ENCODE measurements around the gene RBM33. TPM values are rescaled to one million over a fixed set of nuclear protein-coding genes. Genes with fewer than 3 reads are reported as not detected.

Gene RBM33
- total and polyA plus RNA-seq, 2 of the 8 experiments (the other 6 are each of a cell fraction or from before 2014, with no cell fraction given), result 16.5 to 64.6 TPM

DNA sequence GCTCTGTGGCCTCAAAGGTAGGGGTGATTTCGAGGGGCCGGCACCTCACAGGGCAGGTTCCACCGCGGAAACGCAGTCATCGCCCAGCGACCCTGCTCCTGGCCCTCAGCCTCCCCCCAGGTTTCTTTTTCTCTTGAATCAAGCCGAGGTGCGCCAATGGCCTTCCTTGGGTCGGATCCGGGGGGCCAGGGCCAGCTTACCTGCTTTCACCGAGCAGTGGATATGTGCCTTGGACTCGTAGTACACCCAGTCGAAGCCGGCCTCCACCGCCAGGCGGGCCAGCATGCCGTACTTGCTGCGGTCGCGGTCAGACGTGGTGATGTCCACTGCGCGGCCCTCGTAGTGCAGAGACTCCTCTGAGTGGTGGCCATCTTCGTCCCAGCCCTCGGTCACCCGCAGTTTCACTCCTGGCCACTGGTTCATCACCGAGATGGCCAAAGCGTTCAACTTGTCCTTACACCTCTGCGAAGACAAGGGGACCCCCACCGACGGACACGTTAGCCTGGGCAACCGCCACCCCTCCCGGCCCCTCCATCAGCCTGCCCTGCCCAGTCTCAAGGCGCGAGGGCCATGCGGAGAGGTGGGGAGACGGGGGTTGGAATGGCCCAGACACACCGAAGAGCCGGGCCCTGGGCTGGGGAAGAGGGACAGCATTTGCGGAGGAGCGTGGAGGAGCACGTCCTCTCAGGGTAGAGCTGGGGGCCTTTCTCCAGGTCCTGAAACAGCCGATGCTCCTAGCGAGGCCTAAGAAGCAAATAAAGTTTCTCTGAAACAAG, 161.8 kb downstream of the RBM33 start:
- H3K79me2 ChIP-seq (ENCODE audit: control insufficient read depth in 1 of 2, insufficient read depth in 2 of 2, low read length in 2 of 2), result no peaks in the 10 kb centered on the region
- no peak overlapping the region for H3K23ac ChIP-seq (ENCODE audit: insufficient read length)
- no peak overlapping the region for H3K9ac ChIP-seq (replicated peaks in 1 of 4; ENCODE audit: extremely low read depth in 1 of 4, low read depth in 3 of 4, low read length in 3 of 4)
- H3K27me3 ChIP-seq (replicated peaks in 1 of 4; ENCODE audit: control insufficient read depth in 3 of 4, extremely low read depth in 1 of 4, insufficient read depth in 3 of 4, low read length in 3 of 4), result peaks cover 81 to 100% (median 97%) of the 10 kb centered on the region in 4 experiments
- peaks cover 11% of the 10 kb centered on the region; the same call in 1 of the 2 replicates for H3K23me2 ChIP-seq (ENCODE audit: low read depth, low read length)
- FAIRE-seq (no peak), DNase-seq (ENCODE audit: low read depth in 1 of 2, low spot score in 2 of 2) (no peak)
- H4K5ac ChIP-seq (ENCODE audit: insufficient read length, low read depth, low read length), result no peak overlapping the region
- no peak overlapping the region for H2AFZ ChIP-seq (ENCODE audit: low read length)
- H2BK5ac ChIP-seq (ENCODE audit: low read depth, low read length), result no peak overlapping the region; the same call in 1 of the 2 replicates
- H3K4me3 ChIP-seq (ENCODE audit: extremely low read depth in 1 of 4, insufficient read depth in 2 of 4, low read depth in 3 of 4, low read length in 4 of 4), result peak overlapping the region in 3 of 4 experiments; percentile 27 to 56 (median 36); a peak in 5 of 8 replicates
- H3K56ac ChIP-seq (replicated peaks; ENCODE audit: insufficient read length, low read depth, low read length), result no peak overlapping the region
- H2BK20ac ChIP-seq (ENCODE audit: low read length), result 0 out of 2 replicates have a peak overlapping the region, but pooled peaks have one; percentile 32
- peaks cover 8 to 62% (median 41%) of the 10 kb centered on the region in 4 experiments for H3K4me1 ChIP-seq (replicated peaks in 1 of 4; ENCODE audit: control insufficient read depth in 3 of 4, insufficient read depth in 4 of 4, low read length in 3 of 4)
- no peak overlapping the region; the same call in 1 of the 2 replicates for H3K18ac ChIP-seq (ENCODE audit: extremely low read depth, low read length)
- H3K79me1 ChIP-seq (ENCODE audit: low read depth, low read length), result no peaks in the 10 kb centered on the region
- H3K14ac ChIP-seq (ENCODE audit: insufficient read length), result no peak overlapping the region
- H2BK15ac ChIP-seq (ENCODE audit: low read length), result peak overlapping the region; percentile 99
- peaks cover 0 to 9% (median 0%) of the 10 kb centered on the region in 4 experiments; a peak in 2 of 8 replicates for H3K36me3 ChIP-seq (ENCODE audit: control insufficient read depth in 2 of 4, insufficient read depth in 4 of 4, low read length in 3 of 4)
- no peak overlapping the region for H2BK120ac ChIP-seq (replicated peaks; ENCODE audit: low read depth, low read length)
- no peak overlapping the region for H4K91ac ChIP-seq (replicated peaks; ENCODE audit: insufficient read length, low read length)
- 9% methylated on average over 41 of the region's 47 CpGs; no CpG with 5 or more reads in 1 of the 2 experiments for WGBS, 2 experiments (ENCODE audit: extremely low coverage in 1 of 2, insufficient coverage in 1 of 2, insufficient read length in 1 of 2, insufficient replicate concordance in 2 of 2, low coverage in 1 of 2, low lambda C conversion rate in 2 of 2, missing lambda C conversion rate in 1 of 2)
- no peak overlapping the region; the same call in 1 of the 2 replicates for H2AK5ac ChIP-seq (ENCODE audit: low read depth, low read length)
- ChIA-PET CTCF (ENCODE audit: partially characterized antibody) (interaction anchor here (0.6 to 1.6 kb wide), 7 partner anchors 89 to 1201 kb away, joined by 3 to 7 read pairs (median 3); no protein-coding TSS in a partner anchor), POLR2A (ENCODE audit: partially characterized antibody) (no interaction called here)
- no peak overlapping the region for H3K4ac ChIP-seq (replicated peaks; ENCODE audit: insufficient read length, low read depth, low read length)
- no peak overlapping the region for H4K8ac ChIP-seq (ENCODE audit: extremely low read depth, insufficient read depth, low read length)
- H2BK12ac ChIP-seq (ENCODE audit: low read depth, low read length), result peak overlapping the region; percentile 93; the same call in 1 of the 2 replicates
- no peak overlapping the region for H3K27ac ChIP-seq (ENCODE audit: low read depth, low read length)
- peaks cover 0 to 8% of the 10 kb centered on the region in 2 experiments; a peak in 2 of 4 replicates for H3K9me3 ChIP-seq (ENCODE audit: insufficient read depth in 2 of 2, low read depth in 1 of 2, low read length in 1 of 2)
- peaks cover 15 to 22% of the 10 kb centered on the region in 2 experiments for H4K20me1 ChIP-seq (replicated peaks in 1 of 2; ENCODE audit: control insufficient read depth in 1 of 2, insufficient read depth in 2 of 2, low read length in 2 of 2)
- peak overlapping the region; percentile 40 to 73 for H3K4me2 ChIP-seq (ENCODE audit: insufficient read depth in 1 of 2, low read depth in 2 of 2, low read length in 2 of 2)
- TF ChIP-seq KDM1A (IDR thresholded peaks at IDR 0.05; ENCODE audit: borderline replicate concordance, low read length) (no peak), HDAC6 (IDR thresholded peaks at IDR 0.05; ENCODE audit: low read depth, low read length) (no peak), RNF2 (IDR thresholded peaks at IDR 0.05; ENCODE audit: borderline replicate concordance, low read depth, low read length, missing control alignments, poor library complexity, severe bottlenecking) (no peak), SUZ12 (IDR thresholded peaks at IDR 0.05; ENCODE audit: low read length) (peak; percentile 82), POU5F1 (IDR thresholded peaks at IDR 0.05; ENCODE audit: low read depth, low read length) (no peak), TBP (IDR thresholded peaks at IDR 0.05; ENCODE audit: low read depth, low read length) (no peak), RFX5 (IDR thresholded peaks at IDR 0.05; ENCODE audit: borderline replicate concordance, low read depth, low read length) (no peak), POLR2AphosphoS5 (IDR thresholded peaks at IDR 0.05; ENCODE audit: low read depth, low read length) (no peak), CBX8 (IDR thresholded peaks at IDR 0.05; ENCODE audit: borderline replicate concordance, low read depth, low read length) (peak; percentile 54; the same call in 1 of the 2 replicates), SP1 (IDR thresholded peaks at IDR 0.05; ENCODE audit: low read depth, low read length) (no peak), NANOG (IDR thresholded peaks at IDR 0.05; ENCODE audit: insufficient read depth, low read depth, low read length, poor library complexity, severe bottlenecking) (no peak), SP4 (IDR thresholded peaks at IDR 0.05; ENCODE audit: low read length) (no peak)
